GM21786 (cell line): ENCODE results near the gene MCC.
"Not testable (repeated sequence)": the region's sequence is repeated elsewhere in the genome, so short reads cannot be mapped to it uniquely, and the experiment has no call there.

Experiments
- ATAC-seq: cut with Tn5 transposase; IDR thresholded peaks from one replicate; pipeline ENCODE4 v1.9.1; 2021; ENCODE audit not compliant: unreplicated experiment

MCC gene

DNA sequence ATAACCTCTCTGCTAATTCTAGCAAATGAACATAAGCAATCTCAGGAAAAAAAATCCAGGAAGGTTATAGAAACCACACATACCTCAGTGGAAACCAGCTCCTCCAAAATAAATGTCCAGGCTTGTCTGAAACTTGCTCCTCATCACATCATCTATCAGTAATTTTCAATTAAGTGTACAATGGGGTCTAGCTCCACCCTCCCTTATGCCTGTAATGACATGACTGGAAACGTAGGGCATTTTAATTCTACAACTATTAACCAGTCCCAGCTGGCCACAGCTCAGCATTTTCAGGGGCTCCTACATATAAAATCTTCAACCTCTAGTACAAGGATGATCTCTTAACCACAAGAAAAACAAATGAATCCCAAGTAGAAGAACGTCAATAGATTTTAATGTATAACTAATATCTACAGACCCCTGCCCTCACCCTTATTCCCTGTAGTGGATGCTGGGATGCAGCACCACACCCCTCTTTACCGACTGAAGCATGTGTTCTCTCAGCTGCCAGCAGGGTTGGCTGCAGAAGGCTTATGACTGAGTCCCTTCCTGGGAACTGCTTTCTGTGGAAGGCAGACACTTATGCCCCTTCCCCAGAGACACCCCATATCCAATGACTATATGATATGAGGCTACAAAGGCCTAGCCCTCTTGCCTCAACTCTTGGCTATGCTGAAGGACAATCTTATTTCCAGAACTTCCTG, 60.2 kb downstream of the MCC start:
- no peak for ATAC-seq

- ATAC-seq: no peak
Measured at GRCh38 chr5:113425909-113426308, 62.3 kb downstream of the MCC start.

GRCh38 chr5:113421693-113422092, 66.6 kb downstream of the MCC start:
- no peak for ATAC-seq

DNA sequence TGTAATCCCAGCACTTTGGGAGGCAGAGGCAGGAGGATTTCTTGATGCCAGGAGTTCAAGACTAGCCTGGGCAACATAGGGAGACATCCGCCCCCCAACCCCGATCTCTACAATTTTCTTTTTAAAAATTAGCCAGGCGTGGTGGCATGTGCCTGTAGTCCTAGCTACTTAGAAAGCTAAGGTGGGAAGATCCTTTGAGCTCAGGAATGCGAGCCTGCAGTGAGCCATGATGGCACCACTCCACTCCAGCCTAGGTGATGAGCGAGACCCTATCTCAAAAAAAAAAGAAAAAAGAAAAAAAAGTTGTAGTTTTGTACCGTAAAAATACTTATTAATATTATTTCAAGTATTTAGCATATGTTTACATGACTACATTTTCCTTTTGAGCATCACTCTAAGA, 82.7 kb downstream of the MCC start:
- ATAC-seq: no peak

DNA sequence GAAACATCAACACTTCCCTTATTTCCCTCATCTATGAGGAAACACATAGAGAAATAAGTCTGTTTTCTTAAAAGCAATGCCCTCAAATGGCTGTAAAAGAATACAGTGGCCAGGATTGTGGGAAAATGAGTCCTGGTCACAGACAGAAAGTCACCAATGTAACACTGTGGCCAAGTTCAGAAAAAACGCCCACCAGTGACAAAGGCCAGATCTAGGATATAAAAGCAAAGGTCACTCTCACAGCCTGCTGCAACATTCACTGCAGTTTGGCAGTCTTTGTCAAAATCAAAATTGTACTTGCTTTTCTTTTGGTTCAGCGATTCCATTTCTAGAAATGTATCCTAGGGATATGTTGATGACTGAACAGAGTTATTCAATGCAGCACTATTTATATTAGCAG, 84.0 kb downstream of the MCC start:
- no peak for ATAC-seq

- not testable (repeated sequence) for ATAC-seq
Measured at GRCh38 chr5:113397986-113398385, 90.3 kb downstream of the MCC start.

GRCh38 chr5:113397046-113397445, 91.2 kb downstream of the MCC start:
- no peak for ATAC-seq

- no peak for ATAC-seq
Measured at GRCh38 chr5:113394658-113395057, 93.6 kb downstream of the MCC start.

GRCh38 chr5:113390224-113390623, 98.0 kb downstream of the MCC start:
- no peak for ATAC-seq

GRCh38 chr5:113389116-113389515, 99.1 kb downstream of the MCC start:
- no peak for ATAC-seq

DNA sequence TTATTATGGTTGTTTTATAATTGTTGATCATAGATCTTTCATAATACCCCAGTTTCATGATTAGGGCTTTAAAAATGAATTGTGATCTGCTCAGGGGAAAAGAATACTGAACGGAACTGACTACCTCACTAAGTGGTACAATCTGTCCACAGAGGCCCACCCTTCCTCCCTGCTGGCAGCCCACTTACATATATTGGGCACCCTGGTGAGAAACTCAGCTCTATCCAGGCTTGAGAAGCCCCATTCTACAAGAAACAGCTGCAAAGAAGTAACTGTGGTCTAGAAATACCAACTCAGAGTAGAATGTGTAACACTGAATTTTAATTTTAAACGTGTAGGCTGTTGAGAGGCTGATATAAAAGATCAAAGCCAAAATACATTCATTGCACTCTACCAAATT, 100.4 kb downstream of the MCC start:
- ATAC-seq: no peak

DNA sequence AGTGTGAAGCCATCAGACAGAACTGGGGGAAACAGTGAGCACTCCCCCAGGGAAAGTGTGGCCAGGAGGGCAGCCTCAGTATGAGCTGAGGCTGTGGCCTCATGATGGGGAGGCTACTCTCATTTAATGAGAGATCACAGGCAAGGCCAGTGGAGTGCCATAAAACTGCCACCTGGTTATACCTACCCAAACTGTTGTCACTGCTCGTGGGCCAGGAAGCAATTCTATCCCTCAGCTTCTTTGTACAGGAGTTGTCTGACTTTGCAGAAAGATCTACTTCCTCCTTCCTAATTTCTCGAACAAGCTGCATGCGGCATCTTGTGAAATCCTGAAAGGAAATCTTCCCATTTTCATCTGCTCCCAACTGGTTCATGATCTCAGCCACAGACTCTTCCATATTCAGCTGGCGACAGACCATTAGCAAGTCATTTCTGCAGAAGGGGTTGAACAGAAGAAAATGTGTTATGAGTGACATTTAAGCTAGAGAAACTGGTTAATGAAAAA, 103.4 kb downstream of the MCC start:
- ATAC-seq: no peak

DNA sequence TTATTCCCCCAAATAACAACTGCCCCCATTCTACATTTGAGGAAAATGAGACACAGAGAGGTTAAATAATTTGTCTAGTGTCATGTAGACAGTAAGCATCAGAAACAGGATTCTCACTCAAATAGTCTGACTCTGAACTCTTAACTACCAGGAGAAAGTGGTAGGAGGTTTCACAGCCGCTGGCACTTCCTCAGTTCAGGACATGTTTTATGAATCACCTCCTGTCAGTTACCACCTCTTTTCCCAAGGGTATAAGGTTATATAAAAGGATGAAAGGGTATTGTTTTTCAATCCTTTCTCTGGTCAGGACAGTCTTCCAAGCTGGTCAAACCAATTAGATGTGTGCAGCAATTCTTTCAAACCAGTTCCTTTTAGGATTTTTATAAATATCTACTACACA, 105.5 kb downstream of the MCC start:
- no peak for ATAC-seq

DNA sequence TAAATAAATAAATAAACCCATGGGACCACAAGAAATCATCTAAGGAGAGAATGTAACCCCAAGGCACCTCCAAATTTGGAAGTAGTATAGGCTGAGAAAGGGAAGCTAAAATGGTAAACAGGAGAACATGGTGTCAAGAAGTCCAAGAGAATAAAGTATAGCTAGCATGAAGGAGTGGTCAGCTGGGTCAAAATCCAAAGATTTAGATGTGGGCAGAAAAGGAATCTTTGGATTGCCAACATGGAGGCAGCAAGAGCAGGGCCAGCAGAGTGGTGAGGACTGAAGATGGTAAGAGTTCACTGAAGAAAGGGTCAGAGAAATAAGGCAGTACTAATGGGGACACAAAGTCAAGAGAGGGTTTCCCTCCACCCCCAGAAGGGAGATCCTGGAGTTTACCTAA, 106.5 kb downstream of the MCC start:
- ATAC-seq: no peak

- no peak for ATAC-seq
Measured at GRCh38 chr5:113380807-113381326, 107.4 kb downstream of the MCC start.

GRCh38 chr5:113379936-113380806, 108.1 kb downstream of the MCC start:
- no peak for ATAC-seq

- ATAC-seq: peak; percentile 89
Measured at GRCh38 chr5:113378959-113379541, 109.2 kb downstream of the MCC start.

DNA sequence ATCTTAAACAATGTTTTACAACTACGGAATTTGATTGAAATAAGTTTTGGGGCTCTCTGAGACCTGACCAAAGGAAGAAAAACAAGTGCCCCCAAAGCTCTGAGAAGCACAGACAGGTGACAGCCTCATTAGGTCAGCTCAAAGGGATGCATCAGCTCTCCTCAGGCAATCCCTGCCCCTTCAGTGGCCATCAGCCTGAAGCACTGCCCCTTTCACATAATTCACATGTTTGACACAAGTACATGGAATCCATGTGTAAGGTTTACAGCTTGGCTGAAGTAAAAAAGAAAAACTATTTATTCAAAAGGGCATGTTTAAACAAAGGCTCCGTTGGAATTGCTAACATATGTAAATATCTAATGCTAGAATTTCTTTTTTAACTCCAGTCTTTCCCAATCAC, 109.7 kb downstream of the MCC start:
- no peak for ATAC-seq

- no peak for ATAC-seq
Measured at GRCh38 chr5:113378081-113378480, 110.2 kb downstream of the MCC start.

DNA sequence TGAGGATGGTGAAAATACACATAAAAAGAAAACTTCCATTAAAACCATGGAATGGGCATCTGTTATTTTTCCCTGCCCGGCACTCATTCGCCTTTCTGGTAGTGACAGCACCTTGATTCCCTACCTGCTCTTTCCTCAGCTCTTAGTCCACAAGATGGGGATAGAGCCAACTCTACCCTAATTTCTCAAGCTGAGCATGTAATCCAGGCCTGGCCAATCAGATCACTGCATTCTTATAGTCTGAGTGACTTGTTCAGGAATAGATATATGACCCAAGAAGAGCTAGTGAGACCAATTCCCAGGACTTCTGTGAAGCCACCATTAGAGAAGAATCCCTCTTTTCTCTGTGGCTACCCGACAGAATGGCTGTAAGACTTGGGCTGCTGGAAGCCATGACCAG, 111.6 kb downstream of the MCC start:
- ATAC-seq: no peak

GRCh38 chr5:113375480-113376060, 112.7 kb downstream of the MCC start:
- ATAC-seq: no peak
